DND-41 (cell line): ENCODE results near the gene KIF18A.

Experiments
- ATAC-seq: fragments of 200-7000 bp; cut with Tn5 transposase; 3 replicates; pipeline ENCODE4 v1.9.1; 2021; ENCODE audit warnings: low read depth; ENCODE audit not compliant: insufficient read depth
- DNase-seq: peaks from one replicate; pipeline ENCODE4 v3.0.0-alpha.2; 2020
- H2AFZ ChIP-seq: 2 replicates; pipeline ENCODE4 v1.6.0; 2012; ENCODE audit warnings: low read depth, low read length
- H3K27ac ChIP-seq: 2 replicates; pipeline ENCODE4 v1.5.1; 2012; ENCODE audit warnings: low read length, inconsistent platforms
- H3K27me3 ChIP-seq: fragments of 200-600 bp; sonication (generic); 2 replicates; pipeline ENCODE4 v1.6.0; 2012; ENCODE audit warnings: low read length, mild to moderate bottlenecking, inconsistent platforms; ENCODE audit not compliant: insufficient read depth, poor library complexity
- H3K36me3 ChIP-seq: 2 replicates; pipeline ENCODE4 v1.5.1; 2012; ENCODE audit warnings: low read length, inconsistent platforms; ENCODE audit not compliant: insufficient read depth
- H3K4me1 ChIP-seq: 2 replicates; pipeline ENCODE4 v1.5.1; 2012; ENCODE audit warnings: mild to moderate bottlenecking, low read length; ENCODE audit not compliant: insufficient read depth
- H3K4me2 ChIP-seq: 2 replicates; pipeline ENCODE4 v1.6.0; 2012; ENCODE audit warnings: mild to moderate bottlenecking, moderate library complexity, low read length, inconsistent platforms; ENCODE audit not compliant: insufficient read depth
- H3K4me3 ChIP-seq, 2 experiments: fragments of 200-600 bp in 1 of 2; shearing (Covaris generic) in 1 of 2; 2 replicates each; pipeline ENCODE4 v1.5.1; 2012 to 2016; ENCODE audit warnings: inconsistent platforms in 2 of 2, low read length in 2 of 2, mild to moderate bottlenecking in 2 of 2, low read depth in 1 of 2, moderate library complexity in 1 of 2
- H3K79me2 ChIP-seq: 2 replicates; pipeline ENCODE4 v1.6.0; 2012; ENCODE audit warnings: low read length, inconsistent platforms; ENCODE audit not compliant: insufficient read depth
- H3K9ac ChIP-seq: 2 replicates; pipeline ENCODE4 v1.6.0; 2012; ENCODE audit warnings: low read depth, mild to moderate bottlenecking, inconsistent platforms, low read length, moderate library complexity
- H3K9me3 ChIP-seq: 2 replicates; pipeline ENCODE4 v1.5.1; 2012; ENCODE audit warnings: low read length, moderate library complexity, mild to moderate bottlenecking, inconsistent platforms; ENCODE audit not compliant: insufficient read depth, severe bottlenecking
- H4K20me1 ChIP-seq: 2 replicates; pipeline ENCODE4 v1.6.0; 2012; ENCODE audit warnings: low read length; ENCODE audit not compliant: insufficient read depth
- EZH2 ChIP-seq: IDR thresholded peaks from 3 replicates; pipeline ENCODE4 v1.6.1; 2012; ENCODE audit warnings: borderline replicate concordance, low read depth, mild to moderate bottlenecking, moderate library complexity, low read length, inconsistent platforms; ENCODE audit not compliant: severe bottlenecking
- TF ChIP-seq, protein P1 (sequence below): IDR thresholded peaks from 2 replicates; pipeline ENCODE4 v1.5.1; 2012; ENCODE audit warnings: borderline replicate concordance, low read length, moderate library complexity, mild to moderate bottlenecking; ENCODE audit not compliant: poor library complexity, severe bottlenecking; ENCODE audit errors: extremely low read depth

Gene KIF18A

DNA sequence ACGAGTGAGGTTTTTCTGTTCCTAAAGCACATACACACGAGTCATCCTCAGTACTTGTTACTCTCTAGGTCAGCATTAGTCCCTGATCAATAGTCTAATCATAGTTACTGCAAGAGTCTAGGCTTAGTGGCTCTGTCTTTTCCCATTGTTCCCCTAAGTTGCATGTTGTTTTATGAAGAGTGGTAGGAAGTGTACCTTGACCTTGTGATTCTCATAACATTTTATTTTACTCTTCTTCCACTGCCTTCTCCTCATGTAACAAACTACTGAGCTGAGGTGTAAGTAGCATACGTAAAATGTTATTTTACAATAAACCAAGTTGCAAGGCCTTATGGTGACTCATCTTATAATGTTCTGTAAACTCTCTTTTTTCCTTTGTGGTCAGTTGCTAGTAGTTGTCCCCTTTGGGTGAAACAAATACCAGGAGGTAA, 15.2 kb upstream of the KIF18A start:
- H3K9me3 ChIP-seq = no peaks in the 10 kb centered on the region
- peaks cover 33% of the 10 kb centered on the region; the same call in 1 of the 2 replicates for H3K36me3 ChIP-seq
- no peak overlapping the region for H3K4me2 ChIP-seq
- H4K20me1 ChIP-seq = no peaks in the 10 kb centered on the region; the same call in 1 of the 2 replicates
- ATAC-seq (no peak), DNase-seq (no peak)
- peaks cover 3% of the 10 kb centered on the region; the same call in 1 of the 2 replicates for H3K4me1 ChIP-seq
- H3K4me3 ChIP-seq = no peak overlapping the region
- TF ChIP-seq, protein P1, sequence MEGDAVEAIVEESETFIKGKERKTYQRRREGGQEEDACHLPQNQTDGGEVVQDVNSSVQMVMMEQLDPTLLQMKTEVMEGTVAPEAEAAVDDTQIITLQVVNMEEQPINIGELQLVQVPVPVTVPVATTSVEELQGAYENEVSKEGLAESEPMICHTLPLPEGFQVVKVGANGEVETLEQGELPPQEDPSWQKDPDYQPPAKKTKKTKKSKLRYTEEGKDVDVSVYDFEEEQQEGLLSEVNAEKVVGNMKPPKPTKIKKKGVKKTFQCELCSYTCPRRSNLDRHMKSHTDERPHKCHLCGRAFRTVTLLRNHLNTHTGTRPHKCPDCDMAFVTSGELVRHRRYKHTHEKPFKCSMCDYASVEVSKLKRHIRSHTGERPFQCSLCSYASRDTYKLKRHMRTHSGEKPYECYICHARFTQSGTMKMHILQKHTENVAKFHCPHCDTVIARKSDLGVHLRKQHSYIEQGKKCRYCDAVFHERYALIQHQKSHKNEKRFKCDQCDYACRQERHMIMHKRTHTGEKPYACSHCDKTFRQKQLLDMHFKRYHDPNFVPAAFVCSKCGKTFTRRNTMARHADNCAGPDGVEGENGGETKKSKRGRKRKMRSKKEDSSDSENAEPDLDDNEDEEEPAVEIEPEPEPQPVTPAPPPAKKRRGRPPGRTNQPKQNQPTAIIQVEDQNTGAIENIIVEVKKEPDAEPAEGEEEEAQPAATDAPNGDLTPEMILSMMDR = no peak
- TF ChIP-seq EZH2 = no peak
- H2AFZ ChIP-seq = no peak overlapping the region
- H3K27me3 ChIP-seq = no peaks in the 10 kb centered on the region
- no peak overlapping the region for H3K27ac ChIP-seq
- no peak overlapping the region for H3K9ac ChIP-seq
- peaks cover 28% of the 10 kb centered on the region for H3K79me2 ChIP-seq

DNA sequence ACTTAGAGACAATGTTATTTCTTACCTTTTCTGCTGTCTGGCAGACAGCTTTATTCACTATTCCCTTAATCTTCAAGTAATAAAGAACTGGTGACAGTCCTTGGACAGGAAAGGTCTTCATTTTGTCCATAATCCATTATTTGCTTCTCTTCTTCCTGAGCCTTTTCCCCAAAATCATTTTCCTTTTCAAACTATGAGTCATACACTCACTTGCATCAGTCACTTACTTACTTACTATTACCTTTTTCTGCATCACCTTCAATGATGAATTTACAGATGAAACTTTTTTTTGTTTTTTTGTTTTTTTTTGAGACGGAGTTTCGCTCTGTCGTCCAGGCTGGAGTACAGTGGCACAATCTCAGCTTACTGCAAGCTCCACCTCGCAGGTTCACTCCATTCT, 9.8 kb upstream of the KIF18A start:
- no peak for DNase-seq
- Histone ChIP-seq H4K20me1 (no peaks in the 10 kb centered on the region; the same call in 1 of the 2 replicates), H3K9ac (no peak overlapping the region), H3K27ac (no peak overlapping the region), H2AFZ (no peak overlapping the region), H3K4me3 (no peak overlapping the region), H3K36me3 (peaks cover 30% of the 10 kb centered on the region), H3K4me1 (peaks cover 4% of the 10 kb centered on the region; the same call in 1 of the 2 replicates), H3K79me2 (peaks cover 52% of the 10 kb centered on the region), H3K27me3 (no peaks in the 10 kb centered on the region), H3K4me2 (no peak overlapping the region), H3K9me3 (no peaks in the 10 kb centered on the region)
- no peak for ATAC-seq
- TF ChIP-seq, protein P1 = no peak
- TF ChIP-seq EZH2 = no peak

DNA sequence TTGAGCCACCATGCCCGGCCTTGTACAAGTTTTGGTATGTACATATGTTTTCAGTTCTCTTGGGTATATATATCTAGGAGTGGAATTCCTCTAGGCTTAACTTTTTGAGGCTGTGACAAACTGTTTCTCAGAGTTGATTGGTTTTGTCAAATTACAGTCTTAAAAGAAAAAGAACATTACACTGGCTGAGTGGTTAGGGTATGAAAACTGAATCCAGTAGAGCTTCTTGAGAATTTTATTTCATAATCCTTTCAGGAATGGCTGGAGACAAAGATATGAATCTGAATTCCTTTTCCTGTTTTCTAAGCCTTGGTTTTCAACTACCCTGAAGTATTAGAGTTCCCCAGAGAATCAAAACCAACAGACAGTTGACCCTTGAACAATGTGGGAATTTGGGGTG, 6.8 kb upstream of the KIF18A start:
- peaks cover 68% of the 10 kb centered on the region for H3K79me2 ChIP-seq
- H3K4me1 ChIP-seq = peaks cover 24% of the 10 kb centered on the region
- no peak for DNase-seq
- H3K36me3 ChIP-seq = peaks cover 25% of the 10 kb centered on the region
- H3K27ac ChIP-seq = no peak overlapping the region
- no peak for ATAC-seq
- TF ChIP-seq, protein P1 = no peak
- TF ChIP-seq EZH2 = no peak
- no peaks in the 10 kb centered on the region for H3K27me3 ChIP-seq
- H3K9me3 ChIP-seq = no peaks in the 10 kb centered on the region
- no peaks in the 10 kb centered on the region for H4K20me1 ChIP-seq
- no peak overlapping the region for H3K4me3 ChIP-seq
- H3K9ac ChIP-seq = no peak overlapping the region
- no peak overlapping the region for H2AFZ ChIP-seq
- H3K4me2 ChIP-seq = no peak overlapping the region

DNA sequence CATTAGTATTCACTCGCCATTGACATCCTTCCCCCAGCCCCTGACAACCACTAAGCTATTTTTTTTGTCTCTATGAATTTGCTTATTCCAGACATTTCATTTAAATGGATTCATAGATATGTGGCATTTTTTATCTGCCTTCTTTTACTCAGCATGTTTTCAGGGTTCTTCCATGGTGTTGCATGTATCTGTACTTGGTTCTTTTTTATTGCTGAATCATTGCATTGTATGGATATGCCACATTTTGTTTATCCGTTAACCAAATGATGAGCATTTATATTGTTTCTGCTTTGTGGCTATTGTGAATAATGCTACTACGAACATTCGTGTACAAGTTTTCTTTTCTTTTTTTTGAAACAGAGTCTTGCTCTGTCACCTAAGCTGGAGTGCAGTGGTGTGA, 6.2 kb upstream of the KIF18A start:
- H3K27ac ChIP-seq = no peak overlapping the region
- no peak for ATAC-seq
- no peak overlapping the region for H3K9ac ChIP-seq
- no peaks in the 10 kb centered on the region for H3K9me3 ChIP-seq
- H3K4me2 ChIP-seq = peak overlapping the region; percentile 6; the same call in 1 of the 2 replicates
- no peak for TF ChIP-seq EZH2
- TF ChIP-seq, protein P1 = no peak
- DNase-seq = no peak
- no peaks in the 10 kb centered on the region for H4K20me1 ChIP-seq
- H3K27me3 ChIP-seq = no peaks in the 10 kb centered on the region
- no peak overlapping the region for H2AFZ ChIP-seq
- peaks cover 71% of the 10 kb centered on the region for H3K79me2 ChIP-seq
- peaks cover 30% of the 10 kb centered on the region for H3K4me1 ChIP-seq
- H3K4me3 ChIP-seq = no peak overlapping the region
- peaks cover 25% of the 10 kb centered on the region for H3K36me3 ChIP-seq
